CD4-positive, alpha-beta T cell treated with Interleukin-6 for 4 hours (primary cell): ENCODE measurements around the gene ROM1.

Source experiments
- DNase-seq: peaks from one replicate; pipeline ENCODE4 v3.0.0-alpha.2; 2020; ENCODE audit warnings: mixed read lengths

ROM1 gene

GRCh38 chr11:62588966-62589637 lies 24.0 kb upstream of the ROM1 start:
- DNase-seq: peak; percentile 20

DNA sequence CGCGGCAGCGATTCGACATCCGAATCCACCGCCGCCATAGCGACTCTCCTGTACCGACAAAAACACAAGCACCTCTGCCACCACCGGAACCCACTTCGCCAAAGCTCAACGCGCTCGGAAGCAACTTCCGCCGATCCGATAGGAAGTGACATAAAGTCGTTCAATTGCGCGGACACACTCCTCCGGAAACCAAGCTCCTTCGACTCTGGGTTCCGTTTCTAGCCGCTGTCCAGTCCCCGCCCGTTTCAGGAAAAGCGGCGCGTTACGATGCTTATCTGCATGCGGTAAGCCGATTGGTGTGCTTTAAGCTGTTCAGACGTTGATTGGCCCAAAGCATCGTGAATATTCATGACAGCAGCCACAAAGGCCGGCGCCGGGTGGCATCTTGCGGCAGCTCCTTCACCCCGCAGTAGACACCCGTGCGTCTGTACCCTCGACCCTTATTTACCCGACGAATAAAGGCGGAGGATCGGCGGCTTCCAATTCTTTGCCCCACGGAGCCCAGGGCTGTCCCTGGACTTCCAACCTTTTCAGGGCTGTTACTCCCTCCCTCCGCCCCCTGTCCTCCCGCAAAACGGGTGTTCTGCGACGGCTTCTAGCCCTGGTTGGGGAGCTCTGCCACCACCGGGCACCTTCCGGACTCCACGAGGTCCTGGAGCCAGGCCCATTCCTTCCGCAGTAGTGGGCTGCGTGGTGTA lies 21.5 kb upstream of the ROM1 start, which contains the start of gene TUT1:
TUT1 (minus strand) TSS at position 76 of the 698 bp plus-strand sequence; CDS start at position 38, 38 bp downstream.
- DNase-seq: peak; percentile 96

GRCh38 chr11:62592146-62592815 lies 20.8 kb upstream of the ROM1 start:
- no peak for DNase-seq

DNA sequence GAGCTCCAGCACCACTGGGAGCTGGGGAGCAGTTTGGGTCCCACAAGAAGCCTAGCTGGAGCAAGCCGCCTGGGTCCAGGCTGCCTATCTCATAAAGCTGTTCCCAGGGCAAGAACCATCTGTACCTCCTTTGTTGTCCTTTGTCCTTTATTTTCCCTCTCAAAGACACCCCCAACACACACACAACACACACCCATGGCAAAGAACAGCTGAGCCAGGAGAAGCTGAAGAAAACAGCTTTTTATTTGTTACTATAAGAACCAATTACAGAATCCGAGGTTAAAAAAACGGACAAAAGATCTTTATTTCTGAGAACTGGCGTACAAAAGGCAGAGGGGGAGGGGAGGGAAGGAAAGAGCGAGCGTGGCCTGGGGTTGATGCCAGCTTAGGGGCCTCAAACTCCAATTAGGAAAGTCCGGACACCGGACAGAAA lies 20.1 kb upstream of the ROM1 start:
- DNase-seq: no peak

DNA sequence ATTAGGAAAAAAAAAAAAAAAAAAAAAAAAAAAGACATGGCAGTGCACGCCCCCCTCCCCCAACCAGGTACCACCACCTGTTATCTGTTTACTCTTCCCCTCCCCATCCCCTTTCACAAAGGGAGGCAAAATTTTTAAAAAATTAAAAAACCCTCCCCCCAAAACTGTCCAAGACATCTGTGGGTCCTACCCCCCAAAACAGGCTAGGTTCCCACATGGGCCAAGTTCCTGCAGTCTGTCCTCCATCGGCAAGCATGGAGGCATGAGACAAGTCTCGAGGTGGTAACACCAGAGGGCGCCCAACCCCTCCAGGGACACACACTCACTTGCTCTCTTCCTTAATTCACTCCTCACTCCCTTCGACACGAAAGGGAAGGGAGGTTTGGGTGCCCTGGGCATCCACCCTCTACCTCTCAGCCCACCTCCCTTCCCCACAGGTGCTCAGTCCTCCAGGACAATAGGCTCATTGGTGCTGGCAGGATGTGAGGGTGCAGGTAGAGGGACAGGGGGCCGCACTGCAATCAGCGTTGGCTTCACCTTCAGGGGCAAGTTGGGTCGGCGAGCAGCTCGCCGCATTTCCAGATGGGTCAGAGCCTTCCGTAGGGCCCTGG lies 19.5 kb upstream of the ROM1 start:
- peak; percentile 87 for DNase-seq

DNA sequence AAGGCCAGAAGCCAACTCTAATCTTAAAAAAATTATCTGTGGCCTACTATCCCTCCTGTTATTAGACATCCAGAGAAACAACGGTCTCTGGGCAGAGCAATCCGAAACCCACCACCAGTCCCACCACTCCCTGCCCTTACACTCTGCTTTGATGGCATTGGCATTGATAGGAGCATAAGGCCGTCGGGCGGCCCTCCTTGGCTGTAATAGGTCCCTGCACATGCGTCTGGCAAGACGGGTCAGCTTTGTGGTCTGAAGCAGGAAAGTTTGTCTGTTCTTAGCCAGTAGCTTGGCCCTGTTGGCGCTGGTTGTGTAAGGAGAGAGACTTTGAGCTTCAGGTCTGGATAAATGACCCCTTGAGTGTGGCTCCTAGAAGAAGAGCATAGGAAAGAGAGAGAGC lies 17.9 kb upstream of the ROM1 start:
- DNase-seq: no peak

GRCh38 chr11:62599069-62599696 lies 13.9 kb upstream of the ROM1 start:
- DNase-seq: peak; percentile 98

DNA sequence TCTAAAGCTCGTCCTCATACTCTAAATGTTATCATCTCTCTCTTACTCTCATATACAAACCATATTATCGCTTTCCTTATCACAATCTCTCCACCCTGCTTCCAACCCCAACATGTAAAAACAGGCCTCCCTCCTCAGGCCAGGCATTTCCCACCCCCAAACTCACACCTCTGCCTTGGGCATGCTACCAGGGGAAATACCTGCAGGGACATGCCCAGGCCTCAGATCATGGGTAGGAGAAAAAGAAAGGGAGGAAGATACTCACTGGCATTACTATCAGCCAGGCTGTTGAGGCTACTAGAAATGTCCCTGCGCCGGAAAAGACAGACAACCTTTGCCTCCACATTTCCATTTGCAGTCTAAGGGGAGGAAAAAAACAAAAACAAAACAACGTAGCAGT lies 13.2 kb upstream of the ROM1 start:
- no peak for DNase-seq

DNA sequence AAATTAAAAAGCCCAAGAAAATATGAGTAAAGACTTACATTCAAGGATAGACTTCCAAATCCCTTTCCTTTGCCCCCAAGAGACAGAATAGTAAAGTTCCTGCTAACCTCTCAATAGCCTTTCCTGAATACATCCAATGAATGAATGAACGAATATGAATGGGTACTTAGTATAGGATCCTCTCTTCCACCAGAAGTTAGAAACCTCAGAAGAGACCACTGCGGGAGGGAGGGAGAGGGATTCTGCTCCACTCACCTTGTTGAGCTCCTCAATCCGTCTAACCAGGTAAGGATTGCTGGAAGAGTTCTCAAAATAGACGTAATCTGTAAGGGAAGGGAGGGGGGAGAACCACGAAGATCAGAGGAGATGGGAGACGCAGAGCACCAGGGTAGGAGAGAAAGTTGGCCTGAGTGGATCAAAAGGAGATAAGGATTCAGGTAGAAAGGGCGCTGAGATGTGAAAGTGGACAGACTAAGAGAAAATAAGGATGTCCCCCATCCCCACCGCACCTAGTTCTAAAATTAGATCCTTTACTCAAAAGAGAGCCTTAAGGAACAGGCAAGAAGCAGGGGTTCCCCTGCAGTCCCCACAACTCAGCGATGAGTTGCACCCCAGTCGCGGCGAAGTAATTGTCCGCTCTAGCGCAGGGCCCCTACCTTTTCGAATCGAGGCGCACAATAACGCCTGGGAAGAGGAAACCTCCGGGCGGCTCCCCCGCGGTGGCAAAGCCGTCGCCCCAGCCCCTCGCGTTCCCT lies 12.5 kb upstream of the ROM1 start:
- no peak for DNase-seq

- DNase-seq: peak; percentile 61
These were observed 12.0 kb upstream of the ROM1 start for GRCh38 chr11:62601122-62601371.

- peak; percentile 99 for DNase-seq
These were observed 11.5 kb upstream of the ROM1 start, which contains the start of gene MTA2 for GRCh38 chr11:62601372-62602140. MTA2 (minus strand) TSS chr11:62601865; CDS start chr11:62601450, 415 bp downstream.

DNA sequence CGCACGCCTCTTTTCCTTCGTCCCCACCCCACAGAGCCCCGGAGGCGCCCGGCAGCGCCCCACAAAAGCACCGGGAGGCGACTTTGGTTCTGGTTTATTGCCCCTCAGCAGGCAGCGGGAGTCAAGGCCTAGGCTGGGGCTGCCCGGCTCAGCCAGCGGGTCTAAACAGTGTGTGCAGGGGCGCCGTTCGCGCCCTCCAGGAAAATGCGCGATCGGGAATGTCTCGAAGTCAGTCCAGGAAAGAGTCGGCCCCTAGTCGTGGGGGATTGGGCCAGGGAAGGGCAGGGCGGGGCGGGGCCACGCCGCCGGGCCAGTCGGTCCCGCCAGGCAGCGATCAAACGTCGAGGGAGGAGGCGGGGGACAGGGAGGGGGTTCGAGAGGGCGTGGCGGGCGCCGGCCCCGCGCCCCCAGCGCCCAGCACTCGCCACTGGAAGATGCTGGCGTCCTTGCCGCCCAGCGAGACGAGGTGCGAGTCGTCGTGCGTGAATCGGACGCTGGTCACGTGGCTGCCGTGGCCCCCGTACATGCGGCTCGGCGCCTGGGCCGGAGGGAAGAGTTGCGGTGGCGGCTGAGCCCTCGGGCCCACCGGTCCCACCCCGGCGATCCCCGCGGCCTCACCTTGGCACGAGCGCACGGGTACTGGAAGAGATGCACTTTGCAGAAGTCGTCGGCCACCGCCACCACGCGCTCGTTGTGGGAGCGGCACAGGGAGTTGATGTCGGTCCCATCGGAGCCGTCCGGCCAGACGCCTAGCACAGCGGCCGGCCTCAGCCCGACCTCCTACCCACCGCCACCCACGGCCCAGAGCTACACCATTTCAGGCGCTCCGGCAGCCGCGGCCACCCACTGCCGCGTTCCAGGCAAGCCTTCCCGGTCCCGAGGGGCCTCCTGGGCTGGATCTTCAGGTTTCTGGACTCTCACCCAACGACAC lies 10.7 kb upstream of the ROM1 start:
- DNase-seq: peak; percentile 64

- DNase-seq: no peak
These were observed 10.0 kb upstream of the ROM1 start for GRCh38 chr11:62603072-62603408.

DNA sequence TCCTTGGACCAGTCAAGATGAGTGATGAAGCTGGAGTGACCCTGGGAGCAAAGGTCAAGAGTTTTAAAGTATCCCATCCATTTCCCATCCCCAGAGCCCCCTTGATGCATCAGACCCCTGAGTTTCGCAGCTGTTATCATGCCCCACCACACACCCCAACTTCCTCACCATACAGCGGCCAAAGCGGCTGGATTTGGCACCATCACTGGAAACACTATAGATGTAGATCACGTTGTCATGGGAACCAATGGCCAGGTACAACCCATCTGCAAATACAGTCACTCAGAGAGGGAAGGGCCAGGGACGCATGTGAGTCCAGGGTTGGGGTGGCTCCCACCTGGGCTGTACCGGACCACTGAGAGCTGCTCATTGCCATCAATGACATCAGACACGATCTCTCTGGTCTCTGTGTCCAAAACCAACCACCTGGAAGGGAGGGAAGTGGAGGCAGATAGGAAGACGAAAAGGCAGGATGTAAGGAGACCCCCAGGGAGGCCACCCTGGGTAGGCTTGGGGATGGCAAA lies 9.2 kb upstream of the ROM1 start:
- DNase-seq: no peak

- DNase-seq: no peak
These were observed 8.5 kb upstream of the ROM1 start for GRCh38 chr11:62604460-62605120.

GRCh38 chr11:62605467-62605866 lies 7.6 kb upstream of the ROM1 start:
- no peak for DNase-seq

DNA sequence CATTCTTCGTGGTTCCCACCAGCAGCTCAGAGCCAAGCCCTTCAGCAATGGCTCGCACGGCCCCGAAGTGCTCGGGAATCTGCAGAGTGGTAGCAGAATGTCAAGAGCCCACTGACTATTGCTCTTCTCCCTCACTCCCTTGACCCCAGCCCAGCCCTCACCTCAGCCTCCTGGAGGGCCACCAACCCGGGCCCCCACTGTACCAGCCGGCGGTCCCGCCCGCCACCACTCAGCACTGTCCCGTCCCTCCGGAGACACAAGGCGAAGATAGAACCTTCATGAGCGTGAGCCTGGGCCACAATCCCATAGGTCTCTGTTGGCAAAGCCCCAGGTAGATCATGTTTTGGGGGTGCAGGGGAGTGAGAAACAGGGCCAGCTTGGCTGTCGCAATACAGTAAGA lies 7.2 kb upstream of the ROM1 start:
- DNase-seq: no peak

DNA sequence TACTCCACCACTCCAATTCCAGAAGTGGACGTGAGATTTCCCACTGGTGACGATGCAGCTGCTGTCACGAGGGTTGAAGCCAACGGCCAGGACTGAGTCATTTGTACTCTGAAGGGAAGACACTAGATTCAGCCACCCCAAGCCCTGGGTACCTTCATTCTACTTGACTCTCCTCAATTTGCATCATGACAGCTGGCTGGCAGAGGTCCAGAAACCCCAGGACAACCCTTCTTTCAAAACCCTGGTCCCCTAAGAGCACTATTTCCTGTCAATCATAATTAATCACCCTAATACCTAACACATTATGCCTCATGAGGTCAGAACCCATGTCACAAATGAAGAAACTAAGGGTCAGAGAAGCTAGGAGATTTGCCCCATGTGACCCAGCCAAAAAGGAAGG lies 5.3 kb upstream of the ROM1 start:
- no peak for DNase-seq

DNA sequence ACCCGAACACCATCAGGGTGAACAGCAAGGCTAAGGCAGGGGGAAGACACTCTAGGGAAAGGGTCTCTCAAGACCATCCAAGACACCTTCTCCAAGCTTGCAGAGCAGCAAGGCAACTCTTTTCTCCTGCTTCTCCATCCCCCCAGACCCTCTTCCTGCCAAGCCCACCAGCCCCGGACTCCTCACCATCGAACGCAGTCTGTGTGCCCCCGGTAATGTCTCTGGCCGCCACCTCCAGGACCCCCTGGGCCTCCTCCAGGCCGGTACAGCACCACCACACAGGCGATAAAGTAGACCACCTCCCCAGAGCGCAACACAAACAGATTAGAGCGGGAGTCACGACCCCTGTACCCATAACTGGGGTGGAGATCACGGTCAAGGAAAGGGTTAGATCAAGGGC lies 4.3 kb upstream of the ROM1 start:
- DNase-seq: no peak

GRCh38 chr11:62610403-62610802 lies 2.7 kb upstream of the ROM1 start:
- DNase-seq: no peak
